KOPT-K1 (cell line): ENCODE data around the gene TBKBP1.

Source experiments
- H3K27ac ChIP-seq: fragments of 200-600 bp; sonication (generic); 2 replicates; pipeline ENCODE4 v1.5.1; 2016; ENCODE audit warnings: antibody characterized with exemption, mild to moderate bottlenecking, low read depth, low read length; ENCODE audit not compliant: poor library complexity, severe bottlenecking
- H3K36me3 ChIP-seq: fragments of 200-600 bp; sonication (generic); 2 replicates; pipeline ENCODE4 v1.5.1; 2017; ENCODE audit warnings: antibody characterized with exemption, mild to moderate bottlenecking, low read length, moderate library complexity; ENCODE audit not compliant: insufficient read depth
- H3K9me3 ChIP-seq: fragments of 200-600 bp; sonication (generic); 2 replicates; pipeline ENCODE4 v1.5.1; 2017; ENCODE audit warnings: antibody characterized with exemption, low read length, mild to moderate bottlenecking; ENCODE audit not compliant: insufficient read depth, poor library complexity, severe bottlenecking

The TBKBP1 gene

GRCh38 chr17:47712330-47713023, 18.5 kb downstream of the TBKBP1 start:
- no peaks in the 10 kb centered on the region for H3K9me3 ChIP-seq
- H3K36me3 ChIP-seq = no peaks in the 10 kb centered on the region
- H3K27ac ChIP-seq = no peak overlapping the region

- H3K9me3 ChIP-seq = no peaks in the 10 kb centered on the region
- no peak overlapping the region for H3K27ac ChIP-seq
- no peaks in the 10 kb centered on the region for H3K36me3 ChIP-seq
Observed at GRCh38 chr17:47713980-47714700, 20.2 kb downstream of the TBKBP1 start.

- Histone ChIP-seq H3K9me3 (no peaks in the 10 kb centered on the region), H3K27ac (no peak overlapping the region), H3K36me3 (no peaks in the 10 kb centered on the region)
Observed at GRCh38 chr17:47714773-47715396, 20.9 kb downstream of the TBKBP1 start.

- Histone ChIP-seq H3K9me3 (no peaks in the 10 kb centered on the region), H3K36me3 (no peaks in the 10 kb centered on the region), H3K27ac (no peak overlapping the region)
Observed at GRCh38 chr17:47715669-47716325, 21.8 kb downstream of the TBKBP1 start.

- no peak overlapping the region for H3K27ac ChIP-seq
- no peaks in the 10 kb centered on the region for H3K36me3 ChIP-seq
Observed at GRCh38 chr17:47716375-47716774, 22.4 kb downstream of the TBKBP1 start.

GRCh38 chr17:47717261-47717697, 23.3 kb downstream of the TBKBP1 start:
- no peaks in the 10 kb centered on the region for H3K9me3 ChIP-seq
- H3K36me3 ChIP-seq = no peaks in the 10 kb centered on the region
- H3K27ac ChIP-seq = no peak overlapping the region

More at GRCh38 chr17:47716375-47716774, 22.4 kb downstream of the TBKBP1 start:
- no peaks in the 10 kb centered on the region for H3K9me3 ChIP-seq

GRCh38 chr17:47717979-47718621, 24.1 kb downstream of the TBKBP1 start:
- H3K27ac ChIP-seq = no peak overlapping the region
- H3K9me3 ChIP-seq = no peaks in the 10 kb centered on the region

GRCh38 chr17:47718634-47719405, 24.9 kb downstream of the TBKBP1 start:
- Histone ChIP-seq H3K36me3 (no peaks in the 10 kb centered on the region), H3K9me3 (no peaks in the 10 kb centered on the region), H3K27ac (no peak overlapping the region)

More at GRCh38 chr17:47717979-47718621, 24.1 kb downstream of the TBKBP1 start:
- H3K36me3 ChIP-seq = no peaks in the 10 kb centered on the region

GRCh38 chr17:47719411-47720152, 25.6 kb downstream of the TBKBP1 start:
- Histone ChIP-seq H3K27ac (no peak overlapping the region), H3K36me3 (no peaks in the 10 kb centered on the region), H3K9me3 (no peaks in the 10 kb centered on the region)

GRCh38 chr17:47720196-47720595, 26.2 kb downstream of the TBKBP1 start:
- H3K36me3 ChIP-seq = no peaks in the 10 kb centered on the region
- no peak overlapping the region for H3K27ac ChIP-seq

GRCh38 chr17:47720754-47721533, 27.0 kb downstream of the TBKBP1 start:
- no peak overlapping the region for H3K27ac ChIP-seq

More at GRCh38 chr17:47720196-47720595, 26.2 kb downstream of the TBKBP1 start:
- H3K9me3 ChIP-seq = no peaks in the 10 kb centered on the region

GRCh38 chr17:47721725-47722124, 27.8 kb downstream of the TBKBP1 start:
- Histone ChIP-seq H3K9me3 (no peaks in the 10 kb centered on the region), H3K36me3 (no peaks in the 10 kb centered on the region), H3K27ac (no peak overlapping the region)

More at GRCh38 chr17:47720754-47721533, 27.0 kb downstream of the TBKBP1 start:
- Histone ChIP-seq H3K36me3 (no peaks in the 10 kb centered on the region), H3K9me3 (no peaks in the 10 kb centered on the region)

- Histone ChIP-seq H3K36me3 (no peaks in the 10 kb centered on the region), H3K9me3 (no peaks in the 10 kb centered on the region), H3K27ac (no peak overlapping the region)
Observed at GRCh38 chr17:47724705-47725104, 30.7 kb downstream of the TBKBP1 start.
